Medulla oblongata (tissue), 1 donor: ENCODE measurements around the gene PRKD1.
A peak's percentile ranks its signal among the peaks of the same experiment; 100 is the strongest.

ENCODE experiments used
- DNase-seq: peaks from one replicate; pipeline ENCODE4 v3.0.0-alpha.2; 2015; ENCODE audit errors: extremely low spot score

The PRKD1 gene

GRCh38 chr14:29616922-29617321 lies 310.7 kb downstream of the PRKD1 start:
- DNase-seq: no peak

GRCh38 chr14:29608861-29609260 lies 318.8 kb downstream of the PRKD1 start:
- no peak for DNase-seq

DNA sequence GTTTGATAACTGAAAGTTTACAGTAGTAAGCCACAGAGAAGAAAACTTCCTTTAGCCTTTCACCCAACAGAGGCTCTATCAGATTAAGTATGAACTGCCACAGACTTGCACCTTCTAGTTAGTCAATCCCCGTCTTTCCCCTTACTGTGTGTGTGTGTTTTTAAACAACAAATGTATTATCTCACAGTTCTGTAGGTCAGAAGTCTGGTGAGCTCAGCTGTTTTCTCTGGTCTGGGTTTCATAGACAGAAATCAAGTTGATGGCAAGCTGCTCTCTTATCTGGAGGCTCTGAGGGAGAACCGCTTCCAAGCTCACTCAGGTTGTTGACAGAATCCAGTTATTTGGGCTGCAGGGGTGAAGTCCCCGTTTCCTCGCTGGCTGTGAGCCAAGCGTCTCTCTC lies 320.5 kb downstream of the PRKD1 start:
- DNase-seq: no peak

GRCh38 chr14:29603696-29604095 lies 324.0 kb downstream of the PRKD1 start:
- DNase-seq: no peak

DNA sequence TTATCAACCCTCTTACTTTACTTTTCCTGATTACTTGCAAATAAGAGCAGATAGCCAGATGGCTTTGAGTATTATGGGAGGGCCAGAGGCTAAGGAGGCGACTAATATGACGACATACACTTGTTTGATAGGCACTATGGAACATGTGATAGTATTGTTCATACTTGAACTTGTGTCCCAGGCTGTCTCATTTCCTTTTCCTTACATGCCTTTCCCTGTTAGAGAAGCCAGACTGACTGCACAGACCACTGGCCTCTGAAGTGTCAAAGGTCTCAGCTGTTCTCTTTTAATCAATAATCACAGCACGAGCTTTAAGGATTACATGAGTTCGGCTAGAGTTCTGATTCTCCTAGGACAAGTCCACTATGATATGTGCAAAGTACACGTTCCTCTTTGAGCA lies 326.0 kb downstream of the PRKD1 start:
- no peak for DNase-seq

DNA sequence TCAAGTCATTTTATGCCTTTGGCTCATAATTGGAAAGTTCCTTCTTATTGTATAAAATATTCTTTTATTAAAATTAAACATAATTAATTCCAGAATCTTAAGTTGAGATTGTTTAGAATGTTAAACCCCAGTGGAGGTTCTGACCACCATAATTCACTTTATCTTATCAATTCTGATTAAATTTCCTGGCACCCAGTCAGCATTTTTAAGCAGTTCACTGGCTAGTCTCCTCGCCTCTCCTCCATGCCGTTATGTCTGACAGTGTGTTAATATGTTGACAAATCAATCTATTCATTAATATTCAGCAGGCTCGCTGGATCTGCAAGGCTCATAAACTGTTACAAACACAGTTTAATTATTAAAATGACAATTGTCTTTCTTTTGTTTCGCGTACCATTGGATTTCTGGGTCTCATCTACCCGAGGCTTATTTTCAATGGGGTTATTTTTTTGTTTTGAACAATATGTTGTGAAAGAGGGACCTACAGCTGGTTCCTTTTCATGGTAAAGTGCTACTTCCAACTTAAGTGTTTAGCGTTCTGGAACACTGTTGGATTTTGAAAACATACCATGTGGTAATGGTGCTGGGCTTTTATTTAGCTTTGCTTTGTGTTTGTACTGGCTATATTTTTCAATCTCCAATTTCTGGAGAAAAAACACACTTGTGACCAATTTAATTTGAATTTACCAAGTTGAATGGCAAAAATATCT lies 339.7 kb downstream of the PRKD1 start:
- DNase-seq: no peak

DNA sequence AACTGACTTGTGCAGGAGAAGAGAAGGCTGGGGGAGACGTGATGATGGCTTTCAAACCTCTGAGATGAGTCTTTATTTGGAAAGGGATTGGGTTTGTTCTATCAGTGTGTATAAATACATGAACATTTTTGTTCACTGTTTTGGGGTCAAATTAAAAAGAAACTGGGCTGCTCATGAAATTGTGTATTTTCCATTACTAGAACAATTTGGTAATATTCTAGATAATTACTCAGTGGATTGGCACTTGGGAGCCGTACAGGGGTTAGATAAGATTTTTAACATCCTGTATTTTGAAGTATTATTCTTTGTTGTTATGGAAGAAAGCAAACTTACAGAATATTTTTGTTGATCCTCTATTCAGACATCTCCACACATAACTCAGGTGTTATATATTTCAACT lies 340.6 kb downstream of the PRKD1 start:
- DNase-seq: no peak

DNA sequence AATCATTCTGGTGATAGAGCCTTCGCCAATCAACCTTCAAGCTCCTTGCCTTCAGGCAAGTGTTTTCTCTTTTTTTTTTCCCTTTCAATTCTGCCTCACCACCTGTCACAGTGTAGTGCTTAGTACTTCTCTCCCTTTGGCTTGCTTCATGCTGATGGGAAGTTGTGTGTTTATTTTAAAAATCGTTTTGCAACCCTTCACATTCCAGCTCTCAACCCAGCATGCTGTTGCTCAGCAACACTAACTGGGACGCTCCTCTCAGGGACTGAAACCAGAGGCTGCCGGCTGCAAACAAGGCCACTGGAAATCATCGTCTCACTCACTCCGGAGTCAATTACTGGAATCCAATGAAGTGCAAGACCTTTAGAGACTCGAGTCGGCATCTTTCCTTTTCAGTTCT lies 342.7 kb downstream of the PRKD1 start:
- peak; percentile 67 for DNase-seq

- DNase-seq: no peak
Observed at GRCh38 chr14:29580763-29581162, 346.9 kb downstream of the PRKD1 start.

GRCh38 chr14:29579838-29580237 lies 347.8 kb downstream of the PRKD1 start:
- no peak for DNase-seq

GRCh38 chr14:29576927-29577326 lies 350.7 kb downstream of the PRKD1 start:
- DNase-seq: no peak

DNA sequence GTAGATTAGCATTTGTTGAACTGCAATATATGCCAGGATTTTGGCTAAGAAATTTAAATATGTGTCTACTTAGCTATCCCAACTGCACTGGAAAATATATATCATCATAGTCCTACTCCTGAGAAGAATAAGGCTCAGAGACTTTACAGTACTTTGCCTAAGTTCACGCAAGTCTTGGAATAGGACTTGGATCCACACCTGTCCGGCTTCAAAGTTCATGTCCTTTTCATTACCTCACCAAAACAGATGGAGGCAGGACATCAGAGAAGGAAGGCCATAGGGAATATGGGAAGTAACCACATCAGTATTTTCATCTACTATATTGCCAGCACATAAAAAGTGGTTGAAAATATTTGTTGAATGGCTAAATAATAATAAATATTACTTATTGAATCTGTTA lies 358.5 kb downstream of the PRKD1 start:
- no peak for DNase-seq

- DNase-seq: no peak
Observed at GRCh38 chr14:29566194-29566593, 361.5 kb downstream of the PRKD1 start.

- peak; percentile 11 for DNase-seq
Observed at GRCh38 chr14:29558516-29558915, 369.1 kb downstream of the PRKD1 start.

DNA sequence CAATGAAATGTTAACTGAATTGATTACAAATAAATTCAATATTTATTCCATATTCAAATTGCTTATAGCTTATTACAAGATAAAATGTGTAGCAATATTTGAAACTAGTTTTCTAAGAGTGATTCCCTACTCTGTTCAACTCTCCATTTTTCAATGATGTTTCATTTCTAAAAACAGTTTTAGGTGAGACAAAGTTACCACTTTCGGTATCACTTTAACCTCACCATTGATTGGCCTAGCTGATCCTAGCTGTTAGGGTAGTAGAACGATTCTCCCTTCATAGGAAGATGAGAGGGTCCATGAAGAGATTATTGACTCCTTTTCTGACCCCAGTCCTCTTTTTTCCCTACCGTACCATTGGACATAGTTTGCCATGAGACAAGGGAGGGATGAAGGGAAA lies 373.3 kb downstream of the PRKD1 start:
- no peak for DNase-seq

DNA sequence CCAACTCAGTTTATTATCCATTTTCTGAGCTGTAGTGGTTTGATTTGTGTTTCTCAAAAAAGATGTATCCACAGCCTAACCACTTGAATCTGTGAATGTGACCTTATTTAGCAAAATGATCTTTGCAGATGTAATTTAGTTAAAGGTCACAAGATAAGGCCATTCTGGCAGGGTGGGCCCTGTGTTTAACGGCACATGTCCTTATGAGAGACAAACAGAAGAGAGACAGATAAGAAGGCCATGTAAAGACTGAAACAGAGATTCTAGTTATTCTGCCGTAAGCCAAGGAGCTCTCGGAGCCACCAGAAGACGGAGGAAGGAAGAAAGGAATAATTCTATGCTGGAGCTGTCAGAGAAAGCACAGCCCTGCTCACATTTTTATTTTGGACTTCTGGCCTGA lies 374.2 kb downstream of the PRKD1 start:
- no peak for DNase-seq

DNA sequence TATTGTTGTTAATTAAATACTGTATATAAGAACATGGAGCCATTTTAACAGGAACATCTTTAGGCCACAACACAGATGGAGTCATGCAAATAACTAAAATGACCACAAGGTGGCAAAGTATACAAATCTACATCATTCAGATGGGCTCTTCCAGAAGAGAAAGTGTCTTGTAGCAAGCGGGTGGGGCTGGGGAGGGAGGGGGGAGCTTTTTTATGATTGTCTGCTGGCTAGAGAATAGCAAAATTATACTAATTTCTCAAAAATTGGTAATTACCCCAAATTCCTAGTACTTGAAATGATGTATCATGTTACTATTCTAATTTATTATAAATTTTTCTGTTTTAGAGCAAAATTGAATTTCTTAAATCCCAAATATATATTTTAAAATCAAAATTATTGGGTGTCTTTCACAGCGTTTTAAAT lies 378.7 kb downstream of the PRKD1 start:
- peak; percentile 85 for DNase-seq

DNA sequence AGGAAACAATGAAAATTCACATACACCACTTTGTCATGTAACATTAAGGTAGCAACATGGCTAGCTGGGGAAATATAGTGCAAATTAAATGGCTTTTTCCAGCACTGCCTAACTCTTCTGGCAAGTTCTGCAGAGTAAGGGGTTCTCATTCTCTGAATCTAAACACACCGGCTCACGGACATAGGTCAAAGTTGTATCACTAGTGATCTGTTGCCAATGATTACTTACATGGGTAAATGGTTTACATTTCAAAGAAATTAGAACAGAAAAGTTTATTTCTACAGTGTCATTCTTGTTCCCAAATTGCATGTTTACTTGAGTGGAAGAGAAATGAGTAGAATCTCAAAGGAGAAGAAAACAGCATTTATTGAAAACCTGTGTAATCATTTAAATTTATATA lies 381.9 kb downstream of the PRKD1 start:
- no peak for DNase-seq

DNA sequence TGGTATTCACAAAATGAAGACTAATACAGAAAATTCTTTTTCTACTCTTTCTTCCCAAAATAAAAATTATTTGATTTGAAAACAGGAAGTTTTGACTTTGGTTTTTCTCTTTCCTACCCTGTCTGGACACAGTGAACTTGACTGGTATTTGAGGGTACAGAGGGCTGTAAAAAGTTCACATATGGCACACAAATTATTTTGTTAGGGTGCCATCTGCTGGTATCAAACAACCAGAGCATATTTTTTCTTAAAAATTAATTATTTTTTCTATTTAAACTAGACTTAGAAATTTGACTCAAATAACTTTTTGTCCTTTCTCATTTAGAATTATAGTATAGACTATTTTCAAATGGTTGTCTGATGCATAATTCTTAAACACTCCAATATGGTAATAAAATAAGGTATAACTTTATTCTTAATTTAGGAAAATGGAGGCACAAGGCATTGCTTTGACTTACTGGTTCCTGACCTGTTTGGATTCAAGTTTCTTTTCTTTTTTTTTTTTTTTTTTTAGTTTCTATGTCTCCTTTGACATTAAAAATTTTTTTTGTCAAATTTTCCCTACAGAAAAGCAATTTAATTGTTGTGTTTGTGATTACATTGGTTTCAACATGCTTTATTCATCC lies 390.6 kb downstream of the PRKD1 start:
- peak; percentile 8 for DNase-seq

DNA sequence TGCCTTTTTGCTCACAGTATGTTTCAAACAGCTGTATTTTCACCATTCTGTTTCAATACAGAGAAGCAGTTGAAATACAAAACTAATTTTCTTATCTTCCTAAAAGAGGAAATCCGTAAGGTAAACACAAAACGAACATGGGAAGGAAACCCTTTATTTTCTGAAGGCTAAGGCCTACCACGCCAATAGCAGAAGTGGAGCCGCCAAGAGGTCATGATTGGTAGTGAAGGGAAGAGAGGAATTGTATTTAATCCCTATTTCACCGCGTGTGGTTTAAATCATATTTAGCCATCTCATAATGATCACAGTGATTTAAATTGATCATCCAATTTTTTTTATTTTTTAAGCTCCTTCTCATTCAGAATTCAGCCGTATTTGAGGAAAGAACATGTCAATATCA lies 398.2 kb downstream of the PRKD1 start:
- DNase-seq: no peak

DNA sequence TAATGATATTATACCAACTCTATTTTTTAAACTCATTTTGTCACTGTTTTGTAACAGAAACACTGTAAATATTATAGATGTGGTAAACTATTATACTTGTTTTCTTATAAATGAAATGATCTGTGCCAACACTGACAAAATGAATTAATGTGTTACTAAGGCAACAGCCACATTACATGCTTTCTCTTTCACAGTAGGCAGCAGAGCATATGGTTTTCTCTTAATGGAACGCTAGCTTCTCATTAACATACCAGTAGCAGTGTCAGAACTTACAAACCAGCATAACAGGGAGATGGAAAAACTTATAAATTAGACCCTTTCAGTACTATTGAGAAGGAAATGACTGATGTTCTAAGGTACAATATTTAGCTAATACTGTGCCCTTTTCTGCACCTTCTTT lies 398.8 kb downstream of the PRKD1 start:
- DNase-seq: no peak

- no peak for DNase-seq
Observed at GRCh38 chr14:29527286-29527685, 400.4 kb downstream of the PRKD1 start.
